ENCODE data around the gene CNR2.
"Not testable (repeated sequence)": the region's sequence is repeated elsewhere in the genome, so short reads cannot be mapped to it uniquely, and the experiment has no call there.

Gene CNR2

DNA sequence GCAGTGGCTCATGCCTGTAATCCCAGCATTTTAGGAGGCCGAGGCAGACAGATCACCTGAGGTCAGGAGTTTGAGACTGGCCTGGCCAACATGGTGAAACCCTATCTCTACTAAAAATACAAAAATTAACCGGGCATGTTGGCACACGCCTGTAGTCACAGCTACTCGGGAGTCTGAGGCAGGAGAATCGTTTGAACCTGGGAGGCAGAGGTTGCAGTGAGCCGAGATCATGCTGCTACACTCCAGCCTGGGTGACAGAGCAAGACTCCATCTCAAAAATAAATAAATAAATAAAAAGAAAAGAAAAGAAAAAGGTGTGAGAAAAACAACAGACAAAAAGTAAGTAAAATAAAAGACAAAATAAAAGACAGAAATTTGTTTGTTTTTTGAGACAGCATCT is 79.0 kb downstream of the CNR2 start:
- not testable (repeated sequence) for DNase-seq

GRCh38 chr1:23827717-23828116 is 85.4 kb downstream of the CNR2 start:
- DNase-seq, result no peak

DNA sequence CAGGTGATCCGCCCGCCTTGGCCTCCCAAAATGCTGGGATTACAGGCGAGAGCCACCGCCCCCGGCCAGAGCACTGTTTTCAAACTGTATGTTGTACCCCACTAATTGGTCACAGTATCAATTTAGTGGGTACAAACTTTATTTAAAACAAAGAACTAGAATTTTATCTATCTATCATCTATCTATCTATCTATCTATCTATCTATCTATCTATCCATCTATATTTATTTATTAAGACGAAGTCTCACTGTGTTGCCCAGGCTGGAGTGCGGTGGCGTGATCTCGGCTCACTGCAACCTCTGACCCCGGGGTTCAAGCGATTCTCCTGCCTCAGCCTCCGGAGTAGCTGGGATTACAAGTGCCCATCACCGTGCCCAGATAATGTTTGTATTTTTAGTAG is 86.6 kb downstream of the CNR2 start:
- DNase-seq, result not testable (repeated sequence)

- DNase-seq, result no peak
Observed at GRCh38 chr1:23825762-23826522, 87.2 kb downstream of the CNR2 start.

DNA sequence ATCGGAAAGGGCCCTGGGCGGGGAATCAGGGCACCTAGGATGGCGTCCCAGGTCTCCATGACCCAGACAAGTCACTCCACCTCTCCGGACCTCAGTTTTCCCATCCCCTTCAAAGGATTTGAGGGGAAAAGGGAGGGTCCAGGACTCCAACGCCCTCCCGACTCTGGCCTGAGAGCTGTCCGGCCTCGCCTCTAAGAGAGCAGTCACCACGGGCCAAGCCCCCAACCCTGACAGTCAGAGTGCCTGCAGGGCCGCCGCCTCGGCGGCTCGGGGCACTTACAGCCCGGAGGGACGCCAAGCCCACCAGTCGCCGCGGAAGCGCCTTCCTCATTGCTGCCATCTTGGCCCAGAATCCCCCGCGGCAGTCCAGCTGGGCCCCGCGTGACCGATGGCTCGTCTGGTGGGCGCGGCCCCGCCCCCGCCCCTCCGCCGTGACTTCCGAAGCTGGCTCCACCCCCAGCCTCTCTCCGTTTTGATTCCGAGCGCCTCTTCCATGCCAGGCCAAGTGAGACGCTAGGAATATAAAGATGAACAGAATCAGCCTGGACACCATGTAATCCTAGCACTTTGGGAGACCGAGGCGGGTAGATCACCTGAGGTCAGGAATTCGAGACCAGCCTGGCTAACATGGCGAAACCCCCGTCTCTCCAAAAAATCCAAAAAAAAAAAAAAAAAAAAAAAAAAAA is 87.9 kb downstream of the CNR2 start, which contains the start of gene HMGCL:
TSS of gene HMGCL (minus strand) at position 354 of the 686 bp plus-strand sequence. CDS start at position 340, 14 bp downstream.
- peak; percentile 90 for DNase-seq

GRCh38 chr1:23824711-23825075 is 88.5 kb downstream of the CNR2 start:
- DNase-seq, result no peak

DNA sequence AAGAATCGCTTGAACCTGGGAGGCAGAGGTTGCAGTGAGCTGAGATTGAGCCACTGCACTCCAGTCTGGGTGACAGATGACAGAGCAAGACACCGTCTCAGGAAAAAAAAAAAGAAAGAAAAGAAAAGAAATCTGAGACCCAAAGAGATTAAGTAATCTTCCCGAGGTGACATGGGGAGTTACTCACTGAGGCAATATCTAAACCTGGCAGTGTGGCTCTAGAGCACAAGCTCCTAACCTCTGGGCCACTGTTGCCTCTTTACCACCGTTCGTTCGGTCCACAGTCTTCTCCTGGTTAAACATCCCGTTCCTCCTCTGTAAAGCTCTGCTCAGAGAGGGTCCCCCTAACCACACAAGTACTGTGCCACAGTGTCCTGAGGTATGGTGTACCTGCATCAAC is 89.4 kb downstream of the CNR2 start:
- DNase-seq, result no peak

All from fibroblast of skin of scalp (primary cell).